ENCODE data around the gene LAMA2.

GRCh38 chr6:129481706-129482105 lies 598.8 kb downstream of the LAMA2 start:
- TF ChIP-seq POLR2A (IDR thresholded peaks at IDR 0.05) (no peak), CTCF (IDR thresholded peaks at IDR 0.05) (no peak)

Measured in stomach (tissue), 4 donors.